Uterus (tissue), 4 donors: Measurements from ENCODE around the gene TMEM106C. TPM values are rescaled to one million over a fixed set of nuclear protein-coding genes. Genes with fewer than 3 reads are reported as not detected.
A peak's percentile ranks its signal among the peaks of the same experiment; 100 is the strongest.

Experiments
- DNase-seq, 2 donors: peaks; one replicate each; pipeline ENCODE4 v3.0.0-alpha.2; 2019 to 2020
- H3K27ac ChIP-seq, 2 donors: fragments of 200-600 bp; sonication (generic); 1 replicate in 1 of 2; 2 replicates in 1 of 2; pipeline ENCODE4 v1.5.1; 2016 to 2018
- H3K27me3 ChIP-seq, 2 donors: fragments of 200-600 bp; sonication (generic); one replicate each; pipeline ENCODE4 v1.5.1; 2018 to 2019; ENCODE audit warnings: control low read depth in 1 of 2
- H3K36me3 ChIP-seq, 2 donors: fragments of 200-600 bp; sonication (generic); one replicate each; pipeline ENCODE4 v1.5.1; 2019; ENCODE audit warnings: control low read depth in 1 of 2
- H3K4me1 ChIP-seq, 2 donors: fragments of 200-600 bp; sonication (generic); one replicate each; pipeline ENCODE4 v1.5.1; 2018 to 2019; ENCODE audit warnings: control low read depth in 1 of 2
- H3K4me3 ChIP-seq, 2 donors: fragments of 200-600 bp; sonication (generic); 1 replicate in 1 of 2; 2 replicates in 1 of 2; pipeline ENCODE4 v1.5.1; 2018 to 2019; ENCODE audit warnings: mild to moderate bottlenecking in 1 of 2
- H3K9me3 ChIP-seq, 2 donors: fragments of 200-600 bp; sonication (generic); one replicate each; pipeline ENCODE4 v1.5.1; 2019; ENCODE audit warnings: control low read depth in 1 of 2
- POLR2A ChIP-seq, 2 donors: fragments of 450-650 bp; IDR thresholded peaks; one replicate each; pipeline ENCODE4 v1.6.1; 2016; ENCODE audit warnings: antibody characterized with exemption in 2 of 2, mild to moderate bottlenecking in 1 of 2, moderate library complexity in 1 of 2
- intact Hi-C: fragments of 100-400 bp; cut with DNase I; formaldehyde crosslinking; loops from one replicate; pipeline ENCODE4 v1.15.1; 2023; ENCODE audit warnings: low total_unique reads
- total RNA-seq, 4 donors: library from RNA; depleted of rRNA in 3 of 4; stranded (reverse); fragments of >200 nt in 3 of 4; gene quantifications; one replicate each; pipeline versions ENCODE4 v1.1.0 to v1.2.4, GENCODE V29; 2014 to 2023
- TF ChIP-seq, protein P1 (sequence below), 4 experiments: fragments of 200-600 bp in 2 of 4; fragments of 450-650 bp in 2 of 4; sonication (generic) in 2 of 4; IDR thresholded peaks; one replicate each; pipeline ENCODE4 v1.5.1; 2016 to 2019; ENCODE audit warnings: antibody characterized with exemption in 4 of 4, mild to moderate bottlenecking in 2 of 4, moderate library complexity in 1 of 4
- donor health status: DM: yes; HTN: yes; CAD: no.

The TMEM106C gene
- total RNA-seq, 4 donors from 2014 or later = 54.9 to 157 (median 77.6) TPM

DNA sequence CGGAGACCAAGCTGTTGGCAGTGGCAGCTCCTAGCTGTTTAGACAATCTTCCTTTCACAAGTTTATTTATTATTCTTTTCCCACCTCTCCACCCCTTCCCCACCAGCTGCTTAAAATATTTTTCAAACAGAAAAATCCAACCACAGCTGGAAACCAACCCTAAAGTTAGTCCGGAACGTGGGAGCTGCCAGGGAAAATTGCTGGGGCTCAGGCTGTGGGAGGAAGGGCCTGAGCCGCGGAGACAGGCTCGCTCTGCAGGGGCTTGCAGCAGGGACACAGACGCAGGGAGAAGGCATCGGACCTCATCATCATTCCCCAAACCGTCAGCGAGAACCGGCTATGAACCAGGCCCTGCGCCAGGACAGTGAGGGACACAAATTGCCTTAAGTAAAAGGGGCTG lies 16.1 kb upstream of the TMEM106C start:
- Histone ChIP-seq H3K36me3 (no peaks in the 10 kb centered on the region), H3K27me3 (no peaks in the 10 kb centered on the region), H3K4me1 (no peaks in the 10 kb centered on the region), H3K4me3 (no peak overlapping the region), H3K9me3 (no peaks in the 10 kb centered on the region), H3K27ac (no peak overlapping the region)
- intact Hi-C loops = no loop called here
- DNase-seq = no peak
- TF ChIP-seq POLR2A (IDR thresholded peaks at IDR 0.05) = no peak
- TF ChIP-seq, protein P1, sequence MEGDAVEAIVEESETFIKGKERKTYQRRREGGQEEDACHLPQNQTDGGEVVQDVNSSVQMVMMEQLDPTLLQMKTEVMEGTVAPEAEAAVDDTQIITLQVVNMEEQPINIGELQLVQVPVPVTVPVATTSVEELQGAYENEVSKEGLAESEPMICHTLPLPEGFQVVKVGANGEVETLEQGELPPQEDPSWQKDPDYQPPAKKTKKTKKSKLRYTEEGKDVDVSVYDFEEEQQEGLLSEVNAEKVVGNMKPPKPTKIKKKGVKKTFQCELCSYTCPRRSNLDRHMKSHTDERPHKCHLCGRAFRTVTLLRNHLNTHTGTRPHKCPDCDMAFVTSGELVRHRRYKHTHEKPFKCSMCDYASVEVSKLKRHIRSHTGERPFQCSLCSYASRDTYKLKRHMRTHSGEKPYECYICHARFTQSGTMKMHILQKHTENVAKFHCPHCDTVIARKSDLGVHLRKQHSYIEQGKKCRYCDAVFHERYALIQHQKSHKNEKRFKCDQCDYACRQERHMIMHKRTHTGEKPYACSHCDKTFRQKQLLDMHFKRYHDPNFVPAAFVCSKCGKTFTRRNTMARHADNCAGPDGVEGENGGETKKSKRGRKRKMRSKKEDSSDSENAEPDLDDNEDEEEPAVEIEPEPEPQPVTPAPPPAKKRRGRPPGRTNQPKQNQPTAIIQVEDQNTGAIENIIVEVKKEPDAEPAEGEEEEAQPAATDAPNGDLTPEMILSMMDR (IDR thresholded peaks at IDR 0.05) = no peak

- TF ChIP-seq POLR2A (IDR thresholded peaks at IDR 0.05) = no peak
- TF ChIP-seq, protein P1 (IDR thresholded peaks at IDR 0.05) = peak; percentile 66 to 74 (median 68)
- Histone ChIP-seq H3K27ac (no peak overlapping the region), H3K27me3 (no peaks in the 10 kb centered on the region), H3K9me3 (no peaks in the 10 kb centered on the region), H3K4me3 (no peak overlapping the region), H3K4me1 (no peaks in the 10 kb centered on the region), H3K36me3 (no peaks in the 10 kb centered on the region)
- peak; percentile 51 to 67 for DNase-seq
- intact Hi-C loops = no loop called here
These were observed 13.7 kb upstream of the TMEM106C start for GRCh38 chr12:47949441-47950341.

- H3K27me3 ChIP-seq = no peaks in the 10 kb centered on the region
- TF ChIP-seq, protein P1 (IDR thresholded peaks at IDR 0.05) = no peak
- TF ChIP-seq POLR2A (IDR thresholded peaks at IDR 0.05) = no peak
- intact Hi-C loops = no loop called here
- no peaks in the 10 kb centered on the region for H3K36me3 ChIP-seq
- H3K4me1 ChIP-seq = no peaks in the 10 kb centered on the region
- H3K9me3 ChIP-seq = no peaks in the 10 kb centered on the region
- DNase-seq = no peak
- H3K4me3 ChIP-seq = no peak overlapping the region
- no peak overlapping the region for H3K27ac ChIP-seq
These were observed 12.4 kb upstream of the TMEM106C start for GRCh38 chr12:47950856-47951468.

- Histone ChIP-seq H3K27ac (no peak overlapping the region), H3K9me3 (no peaks in the 10 kb centered on the region), H3K27me3 (no peaks in the 10 kb centered on the region), H3K4me3 (no peak overlapping the region), H3K4me1 (no peaks in the 10 kb centered on the region), H3K36me3 (no peaks in the 10 kb centered on the region)
- intact Hi-C loops = no loop called here
- TF ChIP-seq, protein P1 (IDR thresholded peaks at IDR 0.05) = no peak
- no peak for TF ChIP-seq POLR2A (IDR thresholded peaks at IDR 0.05)
- no peak for DNase-seq
These were observed 9.3 kb upstream of the TMEM106C start for GRCh38 chr12:47954058-47954457.

DNA sequence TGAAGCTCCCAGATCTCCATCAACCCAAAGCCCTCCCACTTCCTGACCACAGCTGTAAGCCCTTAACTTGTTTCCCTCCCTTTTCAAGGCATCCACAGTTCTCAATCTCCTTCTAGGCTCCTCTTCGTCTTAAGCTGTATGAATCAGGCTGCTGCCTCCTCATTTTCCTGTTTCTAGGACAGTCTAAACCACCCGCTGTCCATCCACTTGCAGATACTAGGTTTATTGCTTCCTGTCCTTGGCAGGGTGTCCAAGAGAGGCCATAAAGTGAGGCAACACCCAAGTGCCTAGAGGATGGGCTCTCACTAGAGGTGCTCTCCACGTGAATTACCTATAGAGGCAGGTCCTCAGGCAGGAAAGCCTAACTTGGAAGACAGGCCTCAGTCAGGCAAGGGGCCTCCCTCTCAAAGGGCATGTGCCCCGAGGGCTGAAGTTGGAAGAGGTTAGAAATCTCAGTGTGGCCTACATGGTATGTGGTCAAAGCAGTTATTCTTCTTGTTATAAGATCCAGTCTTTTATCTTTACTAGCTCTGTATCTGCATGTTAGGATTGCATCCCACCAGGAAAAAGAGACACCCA lies 8.8 kb upstream of the TMEM106C start:
- Histone ChIP-seq H3K4me1 (no peaks in the 10 kb centered on the region), H3K27ac (no peak overlapping the region), H3K36me3 (no peaks in the 10 kb centered on the region), H3K9me3 (no peaks in the 10 kb centered on the region), H3K27me3 (no peaks in the 10 kb centered on the region), H3K4me3 (no peak overlapping the region)
- DNase-seq = no peak
- intact Hi-C loops = no loop called here
- TF ChIP-seq POLR2A (IDR thresholded peaks at IDR 0.05) = no peak
- TF ChIP-seq, protein P1 (IDR thresholded peaks at IDR 0.05) = no peak
